ENCODE data around the gene RUBCN.

GRCh38 chr3:197680955-197681521 is 55.7 kb downstream of the RUBCN start:
- TF ChIP-seq EZH2 (IDR thresholded peaks at IDR 0.05): no peak
- no peak for TF ChIP-seq POLR2AphosphoS5 (IDR thresholded peaks at IDR 0.05; ENCODE audit: borderline replicate concordance, low read depth, low read length)
- TF ChIP-seq FOXP2 (optimal IDR thresholded peaks at IDR 0.05; ENCODE audit: control extremely low read depth, extremely low read length, insufficient read depth): no peak
